Hepatocyte (in vitro differentiated cells): ENCODE measurements around the gene CEACAM1.

Experiments
- CTCF ChIP-seq: fragments of 200-600 bp; sonication (generic); IDR thresholded peaks from 2 replicates; pipeline ENCODE4 v1.5.1; 2016; ENCODE audit warnings: antibody characterized with exemption, mild to moderate bottlenecking; ENCODE audit not compliant: poor library complexity
- EZH2 ChIP-seq: fragments of 200-600 bp; sonication (generic); IDR thresholded peaks from 2 replicates; pipeline ENCODE4 v1.6.1; 2016; ENCODE audit warnings: antibody characterized with exemption, mild to moderate bottlenecking, borderline replicate concordance
- EZH2phosphoT487 ChIP-seq: fragments of 200-600 bp; sonication (generic); IDR thresholded peaks from one replicate; pipeline ENCODE4 v1.6.1; 2018; ENCODE audit warnings: antibody characterized with exemption, mild to moderate bottlenecking, low read depth, moderate library complexity; ENCODE audit not compliant: unreplicated experiment, severe bottlenecking

- TF ChIP-seq CTCF = no peak
- no peak for TF ChIP-seq EZH2
- TF ChIP-seq EZH2phosphoT487 = no peak
Measured at GRCh38 chr19:42501733-42502132, 26.5 kb downstream of the CEACAM1 start.
